Ovary (tissue), 9 donors: Measurements from ENCODE around the gene CTDSPL. TPM values are rescaled to one million over a fixed set of nuclear protein-coding genes. Genes with fewer than 3 reads are reported as not detected.
A peak's percentile ranks its signal among the peaks of the same experiment; 100 is the strongest.

Experiments used
- DNase-seq, 5 donors: peaks; one replicate each; pipeline ENCODE4 v3.0.0-alpha.2; 2019 to 2020
- H3K27ac ChIP-seq, 2 donors: fragments of 200-600 bp; one replicate each; pipeline versions ENCODE4 v1.5.1 to v1.8.0; 2019 to 2022
- H3K27me3 ChIP-seq: fragments of 200-600 bp; one replicate; pipeline ENCODE4 v1.8.0; 2022
- H3K36me3 ChIP-seq: fragments of 200-600 bp; sonication (generic); one replicate; pipeline ENCODE4 v1.5.1; 2019
- H3K4me1 ChIP-seq: one replicate; pipeline ENCODE4 v1.8.1; 2013; ENCODE audit warnings: mild to moderate bottlenecking, moderate library complexity; ENCODE audit not compliant: insufficient read depth
- H3K4me3 ChIP-seq: fragments of 200-600 bp; sonication (generic); one replicate; pipeline ENCODE4 v1.5.1; 2017
- H3K9me3 ChIP-seq, 2 donors: fragments of 200-600 bp in 1 of 2; sonication (generic) in 1 of 2; one replicate each; pipeline versions ENCODE4 v1.5.1 to v1.8.1; 2013 to 2019; ENCODE audit warnings: mild to moderate bottlenecking in 1 of 2, moderate library complexity in 1 of 2
- EP300 ChIP-seq: sonication (generic); formaldehyde crosslinking; IDR thresholded peaks from one replicate; pipeline ENCODE4 v1.6.1; 2017; ENCODE audit warnings: antibody characterized with exemption
- POLR2A ChIP-seq: fragments of 450-650 bp; IDR thresholded peaks from one replicate; pipeline ENCODE4 v1.6.1; 2017; ENCODE audit warnings: antibody characterized with exemption, mild to moderate bottlenecking, moderate library complexity
- WGBS, 3 donors: extraction: QIAGEN DNeasy Blood & Tissue Kit in 1 of 3; methylation state at CpG; one replicate each; pipeline versions ENCODE4 v1.1.5 to v1.1.7; 2013 to 2017; 5-methylcytosine and 5-hydroxymethylcytosine counted together
- intact Hi-C, 4 donors: fragments of 100-400 bp; cut with DNase I; formaldehyde crosslinking; loops; one replicate each; pipeline versions ENCODE4 v1.11.0 to v1.15.1; 2022 to 2023
- polyA plus RNA-seq, 2 donors: library from polyadenylated mRNA; stranded (reverse); fragments of 200-250 nt in 1 of 2; fragments of 350-450 nt in 1 of 2; fragmentation: Illumina TruSeq in 1 of 2; extraction: RNeasy Lipid Tissue Mini Kit (QIAGEN cat#74804) in 1 of 2; gene quantifications; one replicate each; pipeline ENCODE4 v1.2.3, GENCODE V29; 2013 to 2014
- total RNA-seq, 7 donors: library from RNA; depleted of rRNA in 2 of 7; stranded (reverse); fragments of >200 nt in 2 of 7; fragmentation: NEBNext Ultra II Directional in 3 of 7; extraction: Animal tissue kit (Norgen Biotek cat#: 25700) in 3 of 7; gene quantifications; one replicate each; pipeline versions ENCODE4 v1.1.0 to v1.2.4, GENCODE V29; 2016 to 2023
- TF ChIP-seq, protein P1 (sequence below), 3 donors: fragments of 450-650 bp in 2 of 3; fragments of 200-600 bp in 1 of 3; IDR thresholded peaks; one replicate each; pipeline versions ENCODE4 v1.5.1 to v1.8.0; 2016 to 2022; ENCODE audit warnings: antibody characterized with exemption in 3 of 3, mild to moderate bottlenecking in 1 of 3
- donor health status: DM: no; HTN: no; CAD: no; lungs with moderate emphysema.
- donor health status: DM: no; HTN: no; CAD: no.
- donor health status: Bipolar disorder and iron deficiency.
- donor health status: DM: yes; HTN: yes; CAD: no.
- donor health status: DM: no; HTN: no; CAD: no.
- donor health status: DM: yes; HTN: yes; CAD: no.

The CTDSPL gene
- total and polyA plus RNA-seq, 9 donors = 14.8 to 41.1 (median 34.2) TPM

DNA sequence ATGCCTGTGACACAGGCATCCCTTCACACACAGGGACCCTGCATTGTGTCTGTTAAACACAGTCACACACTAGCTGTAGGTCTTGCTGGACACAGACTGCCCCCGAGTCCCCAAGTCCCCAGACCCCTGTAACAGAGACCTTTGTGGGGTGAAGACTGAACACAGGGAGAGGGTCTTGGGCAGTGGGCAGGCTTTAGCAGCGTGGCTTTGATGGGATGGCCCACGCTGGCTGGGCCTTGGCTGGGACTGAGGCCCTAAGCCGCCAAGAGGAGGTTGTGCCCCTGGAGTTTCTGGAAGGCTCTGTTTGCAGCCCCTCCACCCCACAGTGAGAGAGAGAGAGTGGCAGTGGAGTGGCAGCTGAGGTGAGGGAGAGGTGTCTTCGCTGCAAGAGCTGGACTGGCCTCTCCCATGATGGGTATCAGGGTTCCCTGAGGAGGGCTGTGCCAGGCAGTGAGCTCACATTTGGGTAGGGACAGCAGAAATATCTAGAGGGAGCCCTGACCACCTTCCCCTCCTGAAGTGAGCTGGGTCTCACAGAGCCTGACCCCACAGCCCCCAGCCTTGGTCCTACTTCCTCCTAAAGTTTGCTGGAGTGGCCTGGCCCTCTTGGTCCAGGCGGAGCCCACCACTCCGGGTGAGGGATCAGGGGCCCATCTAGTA, 128.3 kb downstream of the CTDSPL start:
- Histone ChIP-seq H3K4me1 (peaks cover 2% of the 10 kb centered on the region), H3K27ac (no peak overlapping the region), H3K36me3 (no peaks in the 10 kb centered on the region), H3K27me3 (no peaks in the 10 kb centered on the region), H3K9me3 (no peaks in the 10 kb centered on the region), H3K4me3 (no peak overlapping the region)
- WGBS, 3 donors = 89 to 97% (median 97%) methylated on average over 7 of the region's 7 CpGs
- TF ChIP-seq EP300 (no peak), POLR2A (no peak)
- TF ChIP-seq, protein P1, sequence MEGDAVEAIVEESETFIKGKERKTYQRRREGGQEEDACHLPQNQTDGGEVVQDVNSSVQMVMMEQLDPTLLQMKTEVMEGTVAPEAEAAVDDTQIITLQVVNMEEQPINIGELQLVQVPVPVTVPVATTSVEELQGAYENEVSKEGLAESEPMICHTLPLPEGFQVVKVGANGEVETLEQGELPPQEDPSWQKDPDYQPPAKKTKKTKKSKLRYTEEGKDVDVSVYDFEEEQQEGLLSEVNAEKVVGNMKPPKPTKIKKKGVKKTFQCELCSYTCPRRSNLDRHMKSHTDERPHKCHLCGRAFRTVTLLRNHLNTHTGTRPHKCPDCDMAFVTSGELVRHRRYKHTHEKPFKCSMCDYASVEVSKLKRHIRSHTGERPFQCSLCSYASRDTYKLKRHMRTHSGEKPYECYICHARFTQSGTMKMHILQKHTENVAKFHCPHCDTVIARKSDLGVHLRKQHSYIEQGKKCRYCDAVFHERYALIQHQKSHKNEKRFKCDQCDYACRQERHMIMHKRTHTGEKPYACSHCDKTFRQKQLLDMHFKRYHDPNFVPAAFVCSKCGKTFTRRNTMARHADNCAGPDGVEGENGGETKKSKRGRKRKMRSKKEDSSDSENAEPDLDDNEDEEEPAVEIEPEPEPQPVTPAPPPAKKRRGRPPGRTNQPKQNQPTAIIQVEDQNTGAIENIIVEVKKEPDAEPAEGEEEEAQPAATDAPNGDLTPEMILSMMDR (IDR thresholded peaks at IDR 0.05) = no peak
- peak in 1 of 5 donors; percentile 21 for DNase-seq
- intact Hi-C loops = no loop called here

- DNase-seq = peak in 1 of 5 donors; percentile 40
- WGBS, 3 donors = 75 to 76% (median 76%) methylated on average over 10 of the region's 10 CpGs
- Histone ChIP-seq H3K27me3 (no peaks in the 10 kb centered on the region), H3K9me3 (no peaks in the 10 kb centered on the region), H3K4me1 (peaks cover 2% of the 10 kb centered on the region), H3K4me3 (no peak within 1 kb of the TSS), H3K36me3 (no peaks in the 10 kb centered on the region), H3K27ac (no peak within 1 kb of the TSS)
- TF ChIP-seq, protein P1 (IDR thresholded peaks at IDR 0.05) = no peak
- no peak for TF ChIP-seq POLR2A
- TF ChIP-seq EP300 = no peak
- intact Hi-C loops = no loop called here
Measured at GRCh38 chr3:37990527-37990926, 128.8 kb downstream of the CTDSPL start, which contains the start of gene VILL. TSS of gene VILL (plus strand) at chr3:37990786. CDS start at chr3:37993673, 2,887 bp downstream.

GRCh38 chr3:37991109-37991508, 129.4 kb downstream of the CTDSPL start:
- TF ChIP-seq EP300 (no peak), POLR2A (no peak)
- TF ChIP-seq, protein P1 (IDR thresholded peaks at IDR 0.05) = no peak
- Histone ChIP-seq H3K27ac (no peak overlapping the region), H3K9me3 (no peaks in the 10 kb centered on the region), H3K27me3 (no peaks in the 10 kb centered on the region), H3K4me1 (peaks cover 2% of the 10 kb centered on the region), H3K36me3 (no peaks in the 10 kb centered on the region), H3K4me3 (no peak overlapping the region)
- no peak for DNase-seq
- intact Hi-C loops = no loop called here
- 37 to 44% (median 44%) methylated on average over 6 of the region's 6 CpGs for WGBS, 3 donors

DNA sequence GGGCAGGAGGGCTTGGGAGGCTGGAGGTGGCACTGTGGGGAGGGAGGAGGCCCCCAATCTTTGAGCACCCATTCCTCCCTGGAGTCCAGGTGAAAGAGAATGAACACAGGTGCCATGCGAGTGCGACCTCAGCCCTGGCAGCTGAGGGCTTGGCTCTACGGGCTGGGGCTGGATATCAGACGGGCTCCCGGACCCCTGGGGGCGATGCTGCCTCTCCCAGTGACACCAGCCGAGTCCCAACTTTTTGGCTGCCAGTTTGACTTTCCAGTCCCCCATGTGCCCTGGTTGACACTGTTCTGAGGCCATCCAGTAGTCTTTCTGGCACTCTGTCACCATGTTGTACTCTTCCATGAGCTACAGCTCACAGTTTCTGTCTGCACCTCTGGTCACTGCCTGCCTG, 130.1 kb downstream of the CTDSPL start:
- H3K27me3 ChIP-seq = no peaks in the 10 kb centered on the region
- peak in 1 of 5 donors; percentile 32 for DNase-seq
- intact Hi-C loops = no loop called here
- H3K4me3 ChIP-seq = no peak overlapping the region
- no peaks in the 10 kb centered on the region for H3K36me3 ChIP-seq
- no peak overlapping the region for H3K27ac ChIP-seq
- peaks cover 2% of the 10 kb centered on the region for H3K4me1 ChIP-seq
- H3K9me3 ChIP-seq = no peaks in the 10 kb centered on the region
- WGBS, 3 donors = 80 to 88% (median 82%) methylated on average over 6 to 7 of the region's 7 CpGs
- TF ChIP-seq, protein P1 (IDR thresholded peaks at IDR 0.05) = no peak
- no peak for TF ChIP-seq POLR2A
- no peak for TF ChIP-seq EP300
